ENCODE data around the gene PAGE1. TPM values are rescaled to one million over a fixed set of nuclear protein-coding genes. Genes with fewer than 3 reads are reported as not detected.

The PAGE1 gene, protein sequence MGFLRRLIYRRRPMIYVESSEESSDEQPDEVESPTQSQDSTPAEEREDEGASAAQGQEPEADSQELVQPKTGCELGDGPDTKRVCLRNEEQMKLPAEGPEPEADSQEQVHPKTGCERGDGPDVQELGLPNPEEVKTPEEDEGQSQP
- not detected in 2 replicates for total RNA-seq

DNA sequence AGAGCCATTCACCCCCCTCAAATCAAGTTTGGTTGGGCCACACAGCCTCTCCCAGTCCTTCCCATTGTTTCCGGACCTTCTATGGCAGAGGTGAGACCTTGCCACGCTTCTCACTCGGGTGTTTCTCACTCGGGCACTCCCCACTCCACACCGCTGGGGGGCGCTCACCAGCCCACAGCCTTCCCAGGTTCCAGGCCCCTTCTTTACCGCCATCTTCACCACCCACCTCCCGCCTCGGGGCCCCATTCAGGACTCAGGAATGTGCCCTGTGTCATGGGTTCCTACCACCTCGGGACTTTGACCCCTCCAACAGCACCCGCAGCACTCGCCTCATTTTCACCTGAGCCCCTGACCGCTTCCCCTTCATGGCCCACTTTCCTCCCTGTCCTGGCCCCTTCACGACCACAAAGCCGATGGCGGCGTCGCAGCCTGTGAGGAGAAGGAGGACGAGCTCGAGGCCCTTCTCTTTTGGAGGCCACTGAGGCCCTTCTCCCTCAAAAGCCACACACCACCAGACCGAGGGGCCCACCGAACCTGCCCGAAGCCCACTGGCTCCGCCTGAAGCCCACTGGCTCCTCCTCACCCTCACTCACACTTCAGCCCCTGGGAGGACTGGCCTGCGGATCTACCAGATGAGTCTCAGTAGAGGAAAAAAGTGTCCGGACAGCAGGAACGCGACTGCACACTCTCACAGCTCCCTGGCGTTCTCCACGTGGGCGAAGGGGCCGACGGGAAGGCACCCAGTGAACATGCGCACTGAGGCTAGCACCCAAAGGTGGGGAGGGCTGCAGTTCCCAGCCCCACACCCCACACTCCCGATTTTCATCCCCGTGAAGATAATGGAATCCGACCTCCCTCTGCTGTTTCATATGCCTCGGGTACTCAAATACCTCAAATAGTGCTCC is at the start of gene PAGE1:
Gene PAGE1, minus strand, starts transcription at position 709 of the 905 bp plus-strand sequence. CDS start 1,214 bp downstream, outside the sequence.

Other genes starting within 250 kb of the PAGE1 start
- gene GAGE12C, start 163.8 kb downstream of the PAGE1 start, total RNA-seq: not detected in 2 replicates
- not detected in 2 replicates for gene GAGE12D, start 154.3 kb downstream of the PAGE1 start, total RNA-seq
- not detected in 2 replicates for gene GAGE12E, start 144.7 kb downstream of the PAGE1 start, total RNA-seq
- not detected in 2 replicates for gene GAGE12F, start 135.1 kb downstream of the PAGE1 start, total RNA-seq
- not detected in 2 replicates for gene GAGE12G, start 125.6 kb downstream of the PAGE1 start, total RNA-seq
- gene GAGE12H, start 116.0 kb downstream of the PAGE1 start, total RNA-seq: not detected in 2 replicates
- not detected in 2 replicates for gene GAGE2A, start 106.5 kb downstream of the PAGE1 start, total RNA-seq
- gene GAGE1, start 97.0 kb downstream of the PAGE1 start, total RNA-seq: not detected in 2 replicates
- gene PAGE4, start 133.3 kb upstream of the PAGE1 start, total RNA-seq: not detected in 2 replicates
- 2.3 and 2.5 TPM in 2 replicates for gene USP27X, start 183.5 kb upstream of the PAGE1 start, total RNA-seq
- gene CLCN5, start 226.6 kb upstream of the PAGE1 start, total RNA-seq: 10.7 and 16.3 TPM in 2 replicates